ENCODE measurements around the gene EPHB4.

- TF ChIP-seq CTCF (IDR thresholded peaks at IDR 0.05): no peak
- TF ChIP-seq ZFX (IDR thresholded peaks at IDR 0.05; ENCODE audit: borderline replicate concordance): no peak
Measured at GRCh38 chr7:100802951-100803350, 24.4 kb downstream of the EPHB4 start.
